Upper lobe of left lung (tissue), 4 donors: ENCODE results near the gene GPN2.

Experiments used
- CTCF ChIP-seq, 6 experiments: fragments of 450-650 bp in 4 of 6; fragments of 200-600 bp in 2 of 6; sonication (generic) in 2 of 6; IDR thresholded peaks; one replicate each; pipeline ENCODE4 v1.5.1; 2016 to 2019; ENCODE audit warnings: antibody characterized with exemption in 6 of 6
- POLR2A ChIP-seq, 4 donors: fragments of 450-650 bp; IDR thresholded peaks; one replicate each; pipeline ENCODE4 v1.5.1; 2016 to 2017; ENCODE audit warnings: antibody characterized with exemption in 4 of 4, mild to moderate bottlenecking in 2 of 4
- POLR2AphosphoS5 ChIP-seq, 2 donors: sonication (generic); formaldehyde crosslinking; IDR thresholded peaks; one replicate each; pipeline ENCODE4 v1.5.1; 2017; ENCODE audit warnings: antibody characterized with exemption in 2 of 2

GRCh38 chr1:26827663-26828062 is 62.4 kb downstream of the GPN2 start:
- TF ChIP-seq CTCF (IDR thresholded peaks at IDR 0.05) (no peak), POLR2A (IDR thresholded peaks at IDR 0.05) (no peak), POLR2AphosphoS5 (IDR thresholded peaks at IDR 0.05) (no peak)
